Mesendoderm (in vitro differentiated cells): ENCODE data around the gene FAM111A.

ENCODE experiments used
- DNase-seq: peaks from one replicate; pipeline ENCODE4 v3.0.0; 2013
- H2AK5ac ChIP-seq: 2 replicates; pipeline ENCODE4 v1.6.1; 2013; ENCODE audit warnings: low read length, inconsistent platforms
- H2BK120ac ChIP-seq: 2 replicates; pipeline ENCODE4 v1.6.1; 2013; ENCODE audit warnings: low read depth, mild to moderate bottlenecking, low read length, moderate library complexity, mixed read lengths
- H2BK15ac ChIP-seq: replicated peaks from 2 replicates; pipeline ENCODE4 v1.6.1; 2013; ENCODE audit warnings: low read depth, mild to moderate bottlenecking, moderate library complexity
- H2BK5ac ChIP-seq: 2 replicates; pipeline ENCODE4 v1.6.1; 2013; ENCODE audit warnings: low read length, inconsistent platforms
- H3K18ac ChIP-seq: 2 replicates; pipeline ENCODE4 v1.6.1; 2013; ENCODE audit warnings: mild to moderate bottlenecking, low read length, mixed read lengths
- H3K23ac ChIP-seq: one replicate; pipeline ENCODE4 v1.6.1; 2013; ENCODE audit warnings: low read length
- H3K27ac ChIP-seq: 2 replicates; pipeline ENCODE4 v1.5.1; 2013; ENCODE audit warnings: low read depth, mild to moderate bottlenecking, inconsistent platforms, low read length, moderate library complexity
- H3K27me3 ChIP-seq: 2 replicates; pipeline ENCODE4 v1.6.1; 2013; ENCODE audit warnings: low read length, control low read depth, mild to moderate bottlenecking, inconsistent platforms; ENCODE audit not compliant: insufficient read depth, poor library complexity
- H3K36me3 ChIP-seq: 2 replicates; pipeline ENCODE4 v1.6.1; 2013; ENCODE audit warnings: low read length, inconsistent platforms; ENCODE audit not compliant: control insufficient read depth, insufficient read depth
- H3K4ac ChIP-seq: one replicate; pipeline ENCODE4 v1.6.1; 2013; ENCODE audit warnings: low read depth, mild to moderate bottlenecking, low read length, moderate library complexity
- H3K4me1 ChIP-seq: 2 replicates; pipeline ENCODE4 v1.6.1; 2013; ENCODE audit warnings: low read depth, low read length, inconsistent platforms; ENCODE audit not compliant: control insufficient read depth
- H3K4me2 ChIP-seq: 2 replicates; pipeline ENCODE4 v1.6.1; 2013; ENCODE audit warnings: low read length
- H3K4me3 ChIP-seq: 2 replicates; pipeline ENCODE4 v1.5.1; 2013; ENCODE audit warnings: mild to moderate bottlenecking, low read length
- H3K56ac ChIP-seq: one replicate; pipeline ENCODE4 v1.6.1; 2013; ENCODE audit warnings: low read length
- H3K79me1 ChIP-seq: 2 replicates; pipeline ENCODE4 v1.6.1; 2013; ENCODE audit warnings: low read length, inconsistent platforms
- H3K79me2 ChIP-seq: 2 replicates; pipeline ENCODE4 v1.6.1; 2013; ENCODE audit warnings: mild to moderate bottlenecking, low read length; ENCODE audit not compliant: control insufficient read depth, insufficient read depth
- H3K9ac ChIP-seq: 2 replicates; pipeline ENCODE4 v1.6.1; 2013; ENCODE audit warnings: low read length, inconsistent platforms
- H4K5ac ChIP-seq: one replicate; pipeline ENCODE4 v1.6.1; 2013; ENCODE audit warnings: low read length
- H4K8ac ChIP-seq: one replicate; pipeline ENCODE4 v1.6.1; 2013; ENCODE audit warnings: low read depth, mild to moderate bottlenecking, control low read depth, low read length, moderate library complexity
- WGBS: extraction: QIAGEN DNeasy Blood & Tissue Kit; methylation state at CpG from one replicate; pipeline ENCODE4 v1.1.7; 2013; ENCODE audit warnings: low lambda C conversion rate, missing lambda C conversion rate; ENCODE audit not compliant: insufficient coverage; ENCODE audit errors: extremely low coverage; 5-methylcytosine and 5-hydroxymethylcytosine counted together

FAM111A gene

GRCh38 chr11:59144579-59145345 lies 2.1 kb downstream of the FAM111A start:
- H3K18ac ChIP-seq = peak overlapping the region; percentile 72
- H4K8ac ChIP-seq = no peak overlapping the region
- H2AK5ac ChIP-seq = no peak overlapping the region
- H3K4ac ChIP-seq = no peak overlapping the region
- no peak overlapping the region for H2BK120ac ChIP-seq
- H3K4me3 ChIP-seq = peak overlapping the region; percentile 54
- peaks cover 3% of the 10 kb centered on the region for H3K4me1 ChIP-seq
- no peak overlapping the region for H2BK15ac ChIP-seq
- peaks cover 2% of the 10 kb centered on the region for H3K27me3 ChIP-seq
- no peak overlapping the region for H2BK5ac ChIP-seq
- H3K79me1 ChIP-seq = no peaks in the 10 kb centered on the region
- H3K56ac ChIP-seq = peak overlapping the region; percentile 92
- H4K5ac ChIP-seq = peak overlapping the region; percentile 81
- WGBS = no CpG with 5 or more reads among the region's 39 CpGs
- peak; percentile 96 for DNase-seq
- peak overlapping the region; percentile 77 for H3K9ac ChIP-seq
- H3K36me3 ChIP-seq = no peaks in the 10 kb centered on the region
- H3K23ac ChIP-seq = no peak overlapping the region
- no peaks in the 10 kb centered on the region for H3K79me2 ChIP-seq
- H3K27ac ChIP-seq = no peak overlapping the region
- peak overlapping the region; percentile 61 for H3K4me2 ChIP-seq

GRCh38 chr11:59145534-59145933 lies 2.9 kb downstream of the FAM111A start:
- WGBS = no CpG with 5 or more reads among the region's 4 CpGs
- Histone ChIP-seq H2BK120ac (no peak overlapping the region), H3K4me3 (no peak overlapping the region), H3K23ac (no peak overlapping the region), H3K4me1 (peaks cover 3% of the 10 kb centered on the region), H3K4me2 (peak overlapping the region; percentile 61), H3K79me2 (no peaks in the 10 kb centered on the region), H3K56ac (peak overlapping the region; percentile 92), H4K8ac (no peak overlapping the region), H3K4ac (no peak overlapping the region), H3K79me1 (no peaks in the 10 kb centered on the region), H3K36me3 (no peaks in the 10 kb centered on the region), H4K5ac (no peak overlapping the region), H2AK5ac (no peak overlapping the region), H3K27ac (no peak overlapping the region), H2BK5ac (no peak overlapping the region), H3K9ac (peak overlapping the region; percentile 77), H3K27me3 (peaks cover 2% of the 10 kb centered on the region), H3K18ac (no peak overlapping the region), H2BK15ac (no peak overlapping the region)
- DNase-seq = no peak

GRCh38 chr11:59151761-59152160 lies 9.1 kb downstream of the FAM111A start:
- Histone ChIP-seq H2AK5ac (no peak overlapping the region), H4K5ac (no peak overlapping the region), H3K4me1 (no peaks in the 10 kb centered on the region), H3K9ac (no peak overlapping the region), H3K4me3 (no peak overlapping the region), H2BK5ac (no peak overlapping the region), H2BK120ac (no peak overlapping the region), H4K8ac (no peak overlapping the region), H3K23ac (no peak overlapping the region), H3K56ac (no peak overlapping the region), H3K27me3 (no peaks in the 10 kb centered on the region), H3K79me2 (no peaks in the 10 kb centered on the region), H2BK15ac (no peak overlapping the region), H3K36me3 (no peaks in the 10 kb centered on the region), H3K4ac (no peak overlapping the region), H3K79me1 (no peaks in the 10 kb centered on the region), H3K18ac (no peak overlapping the region), H3K27ac (no peak overlapping the region), H3K4me2 (no peak overlapping the region)
- no peak for DNase-seq
- no CpG with 5 or more reads among the region's 1 CpG for WGBS

- H3K9ac ChIP-seq = no peak overlapping the region
- DNase-seq = no peak
- no CpG with 5 or more reads among the region's 8 CpGs for WGBS
Observed at GRCh38 chr11:59152312-59152951, 9.8 kb downstream of the FAM111A start.

GRCh38 chr11:59154610-59155009 lies 12.0 kb downstream of the FAM111A start:
- no CpG with 5 or more reads among the region's 5 CpGs for WGBS
- no peak overlapping the region for H3K9ac ChIP-seq
- DNase-seq = no peak
- no peaks in the 10 kb centered on the region for H3K79me2 ChIP-seq
- no peak overlapping the region for H3K4me3 ChIP-seq
- no peak overlapping the region for H2BK120ac ChIP-seq
- H3K4me1 ChIP-seq = no peaks in the 10 kb centered on the region
- no peak overlapping the region for H3K56ac ChIP-seq
- H4K5ac ChIP-seq = no peak overlapping the region
- H3K27ac ChIP-seq = no peak overlapping the region
- H3K18ac ChIP-seq = no peak overlapping the region
- H2AK5ac ChIP-seq = no peak overlapping the region
- no peak overlapping the region for H4K8ac ChIP-seq
- no peaks in the 10 kb centered on the region for H3K27me3 ChIP-seq
- H2BK15ac ChIP-seq = no peak overlapping the region
- H2BK5ac ChIP-seq = no peak overlapping the region
- no peak overlapping the region for H3K23ac ChIP-seq
- no peaks in the 10 kb centered on the region for H3K79me1 ChIP-seq
- no peak overlapping the region for H3K4me2 ChIP-seq
- H3K36me3 ChIP-seq = no peaks in the 10 kb centered on the region
- no peak overlapping the region for H3K4ac ChIP-seq

More at GRCh38 chr11:59152312-59152951, 9.8 kb downstream of the FAM111A start:
- Histone ChIP-seq H2AK5ac (no peak overlapping the region), H3K36me3 (no peaks in the 10 kb centered on the region), H3K4me1 (no peaks in the 10 kb centered on the region), H3K4ac (no peak overlapping the region), H3K79me2 (no peaks in the 10 kb centered on the region), H2BK15ac (no peak overlapping the region), H3K4me2 (no peak overlapping the region), H3K27ac (no peak overlapping the region), H2BK120ac (no peak overlapping the region), H4K5ac (no peak overlapping the region), H3K79me1 (no peaks in the 10 kb centered on the region), H3K4me3 (no peak overlapping the region), H3K18ac (no peak overlapping the region), H3K56ac (no peak overlapping the region), H3K27me3 (no peaks in the 10 kb centered on the region), H2BK5ac (no peak overlapping the region), H3K23ac (no peak overlapping the region), H4K8ac (no peak overlapping the region)
